NCI-H460 (cell line): ENCODE results near the gene SIRPG. TPM values are rescaled to one million over a fixed set of nuclear protein-coding genes. Genes with fewer than 3 reads are reported as not detected.
"Not testable (repeated sequence)": the region's sequence is repeated elsewhere in the genome, so short reads cannot be mapped to it uniquely, and the experiment has no call there.

Experiments used
- DNase-seq: peaks from one replicate; pipeline ENCODE4 v3.0.0-alpha.2; 2016; ENCODE audit warnings: low read depth; ENCODE audit errors: extremely low read depth
- total RNA-seq: library from RNA; depleted of rRNA; stranded (reverse); fragments of >200 nt; shearing (Covaris generic); gene quantifications from 2 replicates; pipeline ENCODE4 v1.2.3, GENCODE V29; 2014

Gene SIRPG
- total RNA-seq, 1 experiment from 2014 or later = not detected

DNA sequence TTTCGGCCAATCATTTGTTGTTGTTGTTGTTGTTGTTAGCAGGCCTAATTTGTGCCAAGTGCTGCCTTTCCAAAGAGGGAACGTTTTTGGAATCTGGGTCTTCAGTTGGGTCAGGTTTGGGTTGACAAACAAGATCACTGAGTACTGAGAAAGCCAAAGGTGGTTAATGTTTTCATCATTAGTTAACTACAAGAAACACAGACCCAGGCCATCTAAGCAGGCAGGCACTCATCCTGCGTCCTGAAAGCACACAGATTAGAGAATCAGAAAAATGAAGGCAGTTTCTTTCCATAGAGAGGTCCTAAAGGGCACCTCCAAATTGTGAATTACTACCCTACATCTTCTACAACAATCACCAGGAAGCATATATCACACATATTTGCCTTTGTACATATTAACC, 15.1 kb upstream of the SIRPG start:
- DNase-seq = no peak

DNA sequence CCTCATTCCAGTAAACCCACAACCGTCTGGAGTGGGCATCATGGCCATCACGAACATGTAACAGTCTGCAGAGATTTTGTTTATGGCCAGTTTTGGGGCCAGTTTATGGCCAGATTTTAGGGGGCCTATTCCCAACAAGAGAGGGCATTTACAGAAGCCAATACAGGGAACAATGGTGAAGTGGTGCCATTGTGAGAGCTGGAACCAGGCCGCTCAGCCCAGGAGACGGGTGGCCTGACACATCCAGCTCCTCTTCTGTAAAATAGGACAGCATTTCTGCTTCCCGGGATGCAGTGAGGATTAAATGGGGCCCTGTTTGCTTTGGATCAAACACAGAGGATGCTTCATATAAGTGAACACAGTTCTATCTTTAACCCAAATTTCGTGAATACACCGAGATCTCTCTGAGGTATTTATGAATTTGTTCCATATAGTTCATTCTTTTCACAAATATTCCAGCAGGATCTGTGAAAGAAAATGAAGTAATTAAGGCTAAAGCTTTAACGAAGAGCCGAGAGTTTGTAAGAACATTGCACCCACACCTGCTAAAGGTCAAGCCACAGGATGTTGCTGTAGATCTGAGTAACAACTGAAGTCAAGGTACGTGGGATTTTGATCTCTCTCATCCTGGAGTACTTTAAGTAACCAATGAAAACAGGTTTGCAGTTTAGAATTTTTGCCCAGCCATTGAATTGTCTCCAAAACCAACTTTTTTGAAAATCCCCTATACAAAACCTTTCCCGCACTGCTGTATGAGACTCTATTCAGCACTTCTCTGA, 14.5 kb upstream of the SIRPG start:
- DNase-seq = no peak

GRCh38 chr20:1669304-1669703, 11.7 kb upstream of the SIRPG start:
- no peak for DNase-seq

- DNase-seq = no peak
Measured at GRCh38 chr20:1667502-1668085, 10.0 kb upstream of the SIRPG start.

DNA sequence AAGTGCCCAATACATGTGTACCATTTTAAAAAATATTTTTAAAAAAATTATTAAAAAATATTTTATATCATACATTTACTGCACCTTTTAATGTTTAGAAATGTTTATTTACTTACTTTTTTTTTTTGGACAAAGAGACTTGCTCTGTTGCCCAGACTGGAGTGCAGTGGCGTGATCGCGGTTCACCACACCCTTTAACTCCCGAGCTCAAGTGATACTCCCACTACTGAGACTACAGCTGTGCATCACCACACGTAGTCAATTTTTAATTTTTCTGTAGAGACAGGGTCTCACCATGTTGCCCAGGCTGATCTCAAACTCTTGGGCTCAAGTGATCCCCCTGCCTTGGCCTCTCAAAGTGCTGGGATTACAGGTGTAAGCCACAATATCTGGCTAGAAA, 9.2 kb upstream of the SIRPG start:
- DNase-seq = no peak

DNA sequence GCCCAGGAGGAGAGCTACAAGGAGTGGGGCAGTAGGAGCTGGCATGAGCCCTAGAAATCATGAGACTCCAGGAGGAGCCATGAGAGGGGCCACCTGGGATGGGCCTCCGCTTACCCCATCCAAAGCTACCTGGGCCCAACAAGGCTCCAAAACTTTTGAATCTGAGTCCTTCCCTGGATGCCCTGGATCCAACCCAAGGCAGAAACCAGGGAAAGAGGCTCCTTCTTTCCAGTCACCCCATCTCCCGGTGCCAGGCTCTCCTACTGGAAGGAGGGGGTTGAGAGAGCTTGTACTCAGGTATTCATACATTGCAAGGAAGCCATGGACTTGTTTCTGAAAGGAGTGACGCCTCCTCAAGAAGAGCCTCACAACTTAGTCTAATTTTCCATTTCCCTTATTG, 7.8 kb upstream of the SIRPG start:
- DNase-seq = no peak

- no peak for DNase-seq
Measured at GRCh38 chr20:1664911-1665310, 7.3 kb upstream of the SIRPG start.

- DNase-seq = no peak
Measured at GRCh38 chr20:1663917-1664316, 6.3 kb upstream of the SIRPG start.

- no peak for DNase-seq
Measured at GRCh38 chr20:1661542-1662299, 4.1 kb upstream of the SIRPG start.

DNA sequence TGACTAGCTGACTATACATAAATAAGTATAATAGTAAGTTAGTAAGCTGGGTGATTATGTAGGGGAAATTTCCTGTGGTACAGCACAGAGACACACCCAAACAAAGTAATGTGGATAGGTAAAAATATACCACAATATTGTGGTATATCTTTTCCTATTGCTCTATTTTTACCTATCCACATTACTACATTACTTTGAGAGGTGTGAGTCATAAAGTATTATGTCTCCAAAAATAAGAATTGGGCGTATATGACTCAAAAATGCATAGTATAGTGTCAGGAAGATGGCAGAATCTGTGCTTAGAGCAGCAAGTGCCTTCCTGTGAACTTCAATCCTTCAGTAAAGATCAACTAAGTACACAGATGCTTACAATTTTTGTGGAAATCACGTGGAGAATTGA, 2.7 kb upstream of the SIRPG start:
- no peak for DNase-seq

DNA sequence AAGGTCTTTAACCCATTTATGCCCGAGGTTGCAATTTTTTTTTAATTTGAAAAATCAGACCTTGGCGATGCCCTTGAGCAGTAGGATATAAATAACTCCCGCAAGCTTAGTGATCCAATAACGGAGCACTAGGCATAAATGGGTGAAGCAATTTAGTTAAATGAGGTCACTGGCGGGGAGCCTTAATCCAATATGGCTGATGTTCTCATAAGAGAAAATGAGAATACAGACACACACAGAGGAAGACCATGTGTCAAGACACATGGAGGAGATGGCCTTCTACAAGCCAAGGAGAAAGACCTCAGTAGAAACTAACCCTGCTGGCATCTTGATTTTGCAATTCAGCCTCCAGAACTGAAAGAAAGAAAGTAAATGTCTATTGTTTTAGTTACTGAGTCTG, 735 bp downstream of the SIRPG start:
- DNase-seq = no peak

DNA sequence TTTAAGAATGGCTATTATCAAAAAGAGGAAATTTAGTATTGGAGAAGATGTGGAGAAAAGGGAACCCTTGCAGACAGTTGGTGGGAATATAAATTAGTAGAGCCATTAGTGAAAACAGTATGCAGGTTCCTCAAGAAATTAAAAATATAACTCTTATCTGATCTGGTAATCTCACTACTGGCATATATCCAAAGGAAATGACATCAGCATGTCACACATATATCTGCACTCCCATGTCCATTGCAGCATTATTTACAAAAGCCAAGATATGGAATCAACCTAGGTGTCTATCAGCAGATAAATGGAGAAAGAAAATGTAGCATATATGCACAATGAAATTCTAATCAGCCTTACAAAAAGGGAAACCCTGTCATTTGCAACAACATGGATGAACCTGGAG, 2.6 kb downstream of the SIRPG start:
- no peak for DNase-seq

DNA sequence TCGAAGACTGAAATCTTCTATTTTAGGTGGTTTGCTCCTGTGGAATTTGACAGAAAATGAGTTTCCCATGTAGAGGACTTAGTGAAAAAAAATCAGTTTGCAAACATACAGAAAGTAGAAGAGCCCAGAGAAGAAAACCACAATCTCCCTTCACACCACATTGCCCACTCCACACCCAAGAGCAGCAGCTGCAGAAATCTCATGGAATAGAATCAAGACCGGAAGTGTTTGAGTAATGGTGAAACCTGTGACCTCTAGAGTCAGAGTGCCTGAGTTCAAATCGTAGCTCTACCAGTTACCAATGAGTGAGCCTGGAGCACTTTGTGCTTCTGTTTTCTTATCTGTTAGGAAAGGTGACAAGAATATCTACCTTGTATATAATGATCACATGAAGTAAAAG, 4.6 kb downstream of the SIRPG start:
- no peak for DNase-seq

- DNase-seq = no peak
Measured at GRCh38 chr20:1652104-1652503, 5.5 kb downstream of the SIRPG start.

DNA sequence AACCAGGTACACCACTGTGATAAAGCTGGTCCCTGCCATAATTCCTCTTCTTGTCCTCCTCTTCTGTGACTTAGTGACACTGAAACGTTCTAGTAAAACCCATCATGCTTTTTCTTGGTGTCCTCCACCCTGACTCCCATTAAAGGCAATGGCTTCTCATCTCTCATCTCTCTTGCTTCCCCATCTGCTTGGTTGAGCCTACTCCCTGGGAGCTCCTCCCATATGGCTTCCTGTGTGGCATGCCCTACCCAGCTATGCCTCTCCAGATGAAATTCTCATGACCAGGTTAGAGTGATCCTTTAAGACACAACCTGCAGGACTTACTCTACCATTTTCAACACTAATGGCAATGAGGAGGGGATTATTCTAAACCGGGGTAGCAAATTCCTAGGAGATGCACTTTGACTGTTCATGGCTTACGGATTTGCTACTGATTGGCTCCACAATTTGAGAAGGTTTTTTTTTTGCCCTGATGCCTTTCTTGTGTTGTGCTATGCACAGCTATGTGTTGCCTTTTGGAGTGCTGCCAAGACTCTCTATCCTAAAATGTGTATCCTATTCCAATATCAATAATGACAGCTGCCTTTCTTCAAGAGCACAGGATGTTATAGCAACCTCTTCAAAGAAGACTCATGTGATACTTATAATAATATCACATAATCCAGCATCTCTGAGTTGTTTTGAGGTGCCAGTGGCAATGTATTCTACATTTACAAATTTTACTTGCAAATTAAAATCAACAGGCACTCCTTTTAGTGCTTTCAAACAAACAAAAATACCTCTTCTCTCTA, 6.1 kb downstream of the SIRPG start:
- no peak for DNase-seq

DNA sequence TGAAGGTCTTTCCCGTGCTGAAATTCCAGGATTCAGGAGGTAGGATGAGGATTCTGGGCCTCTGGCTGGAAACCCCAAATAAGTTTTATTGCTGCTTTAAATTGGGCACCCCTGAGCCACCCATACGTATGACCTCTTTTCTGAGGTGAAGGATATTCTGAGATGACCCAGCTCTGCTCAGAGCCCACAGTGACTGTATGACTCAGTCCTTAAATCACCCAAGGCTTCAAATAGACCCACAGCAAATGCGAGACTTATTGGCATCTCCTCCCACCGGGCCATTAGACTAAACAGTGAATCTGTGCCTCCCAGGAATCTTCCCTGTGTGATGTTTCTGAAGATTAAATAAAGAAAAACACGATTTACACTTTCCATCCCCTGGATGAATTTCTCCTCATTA, 9.5 kb downstream of the SIRPG start:
- DNase-seq = no peak

- DNase-seq = no peak
Measured at GRCh38 chr20:1646975-1647431, 10.6 kb downstream of the SIRPG start.

DNA sequence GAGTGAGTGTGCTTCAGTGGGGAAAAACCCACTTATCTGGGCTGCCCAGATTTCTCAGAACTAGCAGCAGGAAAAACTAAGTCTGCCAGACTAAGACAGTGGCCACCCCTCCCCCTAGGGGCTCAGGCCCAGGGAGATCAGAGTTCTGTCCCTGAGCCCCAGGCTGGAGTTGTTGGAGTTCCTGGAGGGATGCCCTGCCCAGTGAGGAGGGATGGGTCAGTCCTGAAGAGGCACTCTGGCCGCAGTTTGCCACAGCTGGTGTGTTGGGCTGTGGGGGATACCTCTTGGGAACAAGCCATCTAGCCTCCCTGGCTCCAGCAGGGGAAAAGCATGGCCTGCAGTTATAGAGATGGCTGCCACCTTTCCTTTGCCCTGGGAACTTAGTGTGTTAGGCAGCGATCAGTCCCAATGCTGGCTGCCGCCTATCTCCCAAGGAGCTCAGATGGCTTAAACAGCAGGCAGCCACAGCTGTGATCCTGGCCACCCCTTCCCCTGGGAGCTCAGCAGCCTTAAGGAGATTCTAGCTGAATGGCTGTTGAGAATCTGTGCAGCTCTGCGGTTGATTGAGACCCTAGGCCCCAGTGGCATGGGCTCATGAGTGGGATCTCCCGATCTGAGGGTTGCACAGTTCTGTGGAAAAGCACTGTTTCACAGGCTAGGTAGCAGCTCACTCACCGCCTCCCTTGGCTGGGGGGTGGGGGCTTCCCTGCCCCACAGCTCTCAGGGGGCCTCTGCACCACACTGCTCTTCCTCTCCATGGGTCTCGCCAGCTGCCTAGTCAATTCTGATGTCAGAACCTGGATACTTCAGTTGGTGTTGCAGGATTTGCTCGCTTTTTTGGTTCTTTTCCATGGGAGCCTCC, 13.2 kb downstream of the SIRPG start:
- DNase-seq = no peak

GRCh38 chr20:1638643-1639042, 18.9 kb downstream of the SIRPG start:
- DNase-seq = not testable (repeated sequence)

DNA sequence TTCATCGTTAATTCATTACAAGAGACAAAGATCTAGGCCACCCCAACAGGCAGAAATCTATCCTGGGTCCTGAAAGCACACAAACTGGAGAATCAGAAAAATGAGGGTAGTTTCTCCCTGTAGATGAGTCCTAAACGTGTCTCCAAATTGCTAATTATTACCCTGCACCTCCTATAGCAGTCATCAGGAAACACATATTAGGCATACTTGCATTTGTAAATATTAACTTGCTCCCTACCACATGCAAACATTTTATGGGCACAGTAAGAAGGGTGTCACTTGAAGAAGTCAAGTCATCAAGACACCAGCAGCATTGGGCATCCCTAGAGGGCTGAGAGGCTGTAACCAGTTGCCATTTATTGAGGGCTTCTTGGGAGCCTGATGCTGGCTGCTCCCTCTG, 19.8 kb downstream of the SIRPG start:
- DNase-seq = no peak
